Fibroblast of mammary gland (primary cell): ENCODE results near the gene HCFC1.

Experiments
- DNase-seq: peaks from one replicate; pipeline ENCODE4 v3.0.0-alpha.2; 2010; ENCODE audit warnings: low read depth
- H3K4me3 ChIP-seq: 2 replicates; pipeline ENCODE4 v1.5.1; 2011; ENCODE audit warnings: low read depth, mild to moderate bottlenecking, low read length, moderate library complexity; ENCODE audit not compliant: control insufficient read depth
- CTCF ChIP-seq: conservative IDR thresholded peaks from 2 replicates; pipeline ENCODE4 v1.5.1; 2011; ENCODE audit warnings: low read depth, low read length, inconsistent platforms; ENCODE audit not compliant: control insufficient read depth, insufficient read depth

HCFC1 gene

GRCh38 chrX:154018518-154019060 is 47.0 kb upstream of the HCFC1 start:
- peak overlapping the region; percentile 52 for H3K4me3 ChIP-seq
- no peak for TF ChIP-seq CTCF
- no peak for DNase-seq

DNA sequence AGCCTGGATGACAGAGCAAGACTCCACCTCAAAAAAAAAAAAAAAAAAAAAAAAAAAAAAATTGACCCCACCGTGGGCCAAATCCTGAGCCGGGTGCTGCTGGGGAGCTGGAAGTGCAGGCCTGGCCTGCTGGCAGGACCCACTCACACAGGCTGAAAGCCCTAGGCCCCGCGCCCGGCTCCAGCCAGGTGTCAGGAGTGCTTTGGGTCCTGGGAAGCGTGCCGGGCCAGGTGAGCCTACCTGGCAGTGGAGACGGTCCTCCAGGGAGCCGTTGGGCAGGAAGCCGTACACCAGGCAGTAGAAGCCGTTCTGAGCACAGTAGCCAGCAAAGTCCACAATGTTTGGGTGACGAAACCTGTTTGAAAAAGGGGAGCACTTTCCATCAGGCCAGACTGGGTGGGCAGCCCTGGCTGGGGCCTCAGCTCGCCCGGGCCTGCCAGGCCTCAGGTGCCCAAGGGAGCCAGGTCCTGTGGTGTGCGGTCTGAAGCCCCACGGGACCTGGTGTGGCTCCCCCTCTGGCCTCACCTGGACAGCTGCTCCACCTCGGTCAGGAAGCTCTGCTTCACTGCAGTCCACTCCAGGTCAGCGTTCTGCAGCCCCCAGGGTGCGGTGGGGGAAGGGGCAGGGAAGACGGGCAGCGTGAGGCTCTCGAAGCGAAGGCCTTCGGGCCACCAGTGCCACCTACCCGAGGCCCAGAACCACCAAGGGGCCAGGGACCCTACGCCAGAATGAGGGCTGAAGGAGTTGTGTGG is 46.3 kb upstream of the HCFC1 start:
- peak overlapping the region; percentile 52 for H3K4me3 ChIP-seq
- no peak for TF ChIP-seq CTCF
- DNase-seq: no peak

- no peak for DNase-seq
- TF ChIP-seq CTCF: no peak
- no peak overlapping the region for H3K4me3 ChIP-seq
These were observed 44.9 kb upstream of the HCFC1 start for GRCh38 chrX:154016366-154017076.

DNA sequence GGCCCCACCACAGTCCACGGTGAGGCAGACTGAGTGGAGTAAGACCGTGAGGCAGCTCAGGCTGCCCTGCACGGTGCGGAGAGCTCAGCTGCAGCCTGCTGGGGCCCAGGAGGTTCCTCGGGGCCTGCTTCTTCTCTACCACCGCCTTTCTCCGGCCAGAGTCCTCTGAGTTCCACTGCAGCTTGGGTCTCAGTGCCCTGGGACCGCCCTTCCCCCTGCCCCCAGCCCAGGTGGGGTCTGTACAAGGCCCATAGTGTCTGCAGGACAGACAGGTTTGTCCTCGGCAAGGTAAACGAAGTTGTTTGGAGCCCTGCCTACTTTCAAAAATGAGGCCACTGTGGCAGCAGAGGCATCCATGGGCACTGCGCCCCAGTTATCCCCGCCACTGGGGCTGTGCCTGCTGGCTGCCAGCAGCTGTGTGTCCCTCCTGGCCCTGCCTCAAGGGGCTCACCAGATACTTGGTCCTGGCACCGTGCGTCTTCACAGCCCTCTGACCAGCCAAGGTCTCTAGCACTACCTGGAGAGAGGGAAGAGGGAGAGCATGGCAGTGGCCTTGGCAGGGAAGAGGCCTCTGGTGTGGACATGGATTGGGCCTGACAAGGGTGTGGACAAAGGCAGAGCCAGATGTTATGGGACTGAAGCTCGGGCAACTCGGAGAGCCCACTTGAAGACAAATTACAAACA is 44.1 kb upstream of the HCFC1 start:
- TF ChIP-seq CTCF: no peak
- DNase-seq: no peak
- H3K4me3 ChIP-seq: no peak overlapping the region

DNA sequence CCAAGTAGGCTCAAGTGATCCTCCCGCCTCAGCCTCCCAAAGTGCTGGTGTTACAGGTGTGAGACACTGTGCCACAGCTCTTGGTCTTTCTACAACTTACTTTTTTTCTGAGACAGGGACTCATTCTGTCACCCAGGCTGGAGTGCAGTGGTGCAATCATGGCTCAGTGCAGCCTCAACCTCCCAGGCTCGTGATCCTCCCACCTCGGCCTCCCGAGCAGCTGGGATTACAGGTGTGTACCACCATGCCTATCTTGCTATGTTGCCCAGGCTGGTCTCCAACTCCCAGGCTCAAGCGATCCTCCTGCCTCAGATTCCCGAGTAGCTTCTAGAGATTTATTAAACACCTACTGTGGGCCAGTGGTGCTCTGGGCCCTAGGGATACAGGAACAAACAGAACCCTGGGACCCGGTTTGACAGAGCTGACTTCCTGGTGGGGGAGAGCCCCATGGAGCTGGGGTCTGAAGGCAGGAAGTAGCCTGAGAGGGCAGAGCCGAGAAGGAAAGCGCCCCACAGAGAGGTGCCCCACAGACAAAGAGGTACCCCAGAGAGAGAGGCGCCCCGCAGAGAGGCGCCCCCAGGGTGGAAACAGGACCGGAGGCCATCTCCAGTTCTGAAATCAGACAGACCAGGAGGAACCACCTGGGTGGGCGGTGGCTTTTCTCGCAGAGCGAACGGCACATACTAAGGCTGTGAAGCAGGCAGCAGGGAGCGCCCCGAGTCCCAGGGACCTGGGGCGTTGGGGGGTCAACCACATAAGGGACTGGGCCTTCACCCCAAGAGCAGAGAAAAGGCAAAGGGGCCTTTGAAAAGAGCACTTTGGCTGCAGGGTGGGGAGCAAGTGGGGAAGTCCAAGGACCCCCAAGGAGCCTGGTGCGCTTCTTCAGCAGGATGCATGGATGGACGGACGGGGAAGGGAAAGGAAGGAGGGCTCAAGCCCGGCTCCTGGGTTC is 43.1 kb upstream of the HCFC1 start:
- no peak overlapping the region for H3K4me3 ChIP-seq
- no peak for TF ChIP-seq CTCF
- DNase-seq: no peak
